Measurements from ENCODE around the gene ST6GALNAC2.
"Not testable (repeated sequence)": the region's sequence is repeated elsewhere in the genome, so short reads cannot be mapped to it uniquely, and the experiment has no call there.

ST6GALNAC2 gene

GRCh38 chr17:76570457-76570856 is 15.2 kb downstream of the ST6GALNAC2 start:
- DNase-seq: no peak

- no peak for DNase-seq
These were observed 15.9 kb downstream of the ST6GALNAC2 start for GRCh38 chr17:76569607-76570279.

GRCh38 chr17:76568811-76569221 is 16.8 kb downstream of the ST6GALNAC2 start:
- no peak for DNase-seq

GRCh38 chr17:76567634-76568432 is 17.8 kb downstream of the ST6GALNAC2 start:
- DNase-seq: no peak

- DNase-seq: no peak
These were observed 18.6 kb downstream of the ST6GALNAC2 start for GRCh38 chr17:76566988-76567431.

GRCh38 chr17:76566613-76566943 is 19.1 kb downstream of the ST6GALNAC2 start:
- DNase-seq: no peak

GRCh38 chr17:76565728-76566612 is 19.7 kb downstream of the ST6GALNAC2 start:
- DNase-seq: no peak

- not testable (repeated sequence) for DNase-seq
These were observed 20.5 kb downstream of the ST6GALNAC2 start for GRCh38 chr17:76564991-76565727.

GRCh38 chr17:76563359-76563758 is 22.3 kb downstream of the ST6GALNAC2 start:
- not testable (repeated sequence) for DNase-seq

- DNase-seq: no peak
These were observed 22.9 kb downstream of the ST6GALNAC2 start for GRCh38 chr17:76562734-76563148.

GRCh38 chr17:76561799-76562268 is 23.8 kb downstream of the ST6GALNAC2 start:
- no peak for DNase-seq

- no peak for DNase-seq
These were observed 24.3 kb downstream of the ST6GALNAC2 start for GRCh38 chr17:76561332-76561731.

- DNase-seq: no peak
These were observed 24.8 kb downstream of the ST6GALNAC2 start for GRCh38 chr17:76560877-76561221.

- no peak for DNase-seq
These were observed 25.4 kb downstream of the ST6GALNAC2 start for GRCh38 chr17:76560036-76560876.

GRCh38 chr17:76559460-76559859 is 26.2 kb downstream of the ST6GALNAC2 start:
- DNase-seq: not testable (repeated sequence)

- DNase-seq: peak; percentile 50
These were observed 27.2 kb downstream of the ST6GALNAC2 start for GRCh38 chr17:76558198-76559095.

GRCh38 chr17:76557368-76558197 is 28.1 kb downstream of the ST6GALNAC2 start:
- peak; percentile 94 for DNase-seq

GRCh38 chr17:76556765-76557367 is 28.8 kb downstream of the ST6GALNAC2 start:
- DNase-seq: no peak

GRCh38 chr17:76554131-76554530 is 31.5 kb downstream of the ST6GALNAC2 start:
- no peak for DNase-seq
